SIG-M5 (cell line): ENCODE data around the gene GPR146.
"Not testable (repeated sequence)": the region's sequence is repeated elsewhere in the genome, so short reads cannot be mapped to it uniquely, and the experiment has no call there.

Experiments
- DNase-seq: peaks from one replicate; lab custom pipeline; 2025; lab: John Stamatoyannopoulos, UW

The GPR146 gene

GRCh38 chr7:1058311-1058710, 14.0 kb downstream of the GPR146 start:
- no peak for DNase-seq

DNA sequence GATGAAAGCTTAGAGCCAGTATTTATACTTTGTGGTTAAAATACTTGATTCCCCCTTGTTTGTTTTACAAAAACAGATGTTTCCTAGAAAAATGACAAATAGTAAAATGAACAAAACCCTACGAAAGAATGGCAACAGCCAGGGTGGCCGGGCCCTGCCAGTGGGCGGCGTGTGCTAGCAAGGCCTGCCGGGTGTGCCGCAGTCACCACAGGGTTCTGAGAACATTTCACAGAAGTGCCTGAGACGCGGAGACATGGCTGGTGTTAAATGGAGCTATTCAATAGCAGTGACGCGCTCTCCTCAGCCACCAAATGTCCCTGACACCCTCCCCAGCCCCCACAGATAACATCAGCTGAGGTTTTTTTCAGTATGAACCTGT, 14.5 kb downstream of the GPR146 start:
- no peak for DNase-seq

DNA sequence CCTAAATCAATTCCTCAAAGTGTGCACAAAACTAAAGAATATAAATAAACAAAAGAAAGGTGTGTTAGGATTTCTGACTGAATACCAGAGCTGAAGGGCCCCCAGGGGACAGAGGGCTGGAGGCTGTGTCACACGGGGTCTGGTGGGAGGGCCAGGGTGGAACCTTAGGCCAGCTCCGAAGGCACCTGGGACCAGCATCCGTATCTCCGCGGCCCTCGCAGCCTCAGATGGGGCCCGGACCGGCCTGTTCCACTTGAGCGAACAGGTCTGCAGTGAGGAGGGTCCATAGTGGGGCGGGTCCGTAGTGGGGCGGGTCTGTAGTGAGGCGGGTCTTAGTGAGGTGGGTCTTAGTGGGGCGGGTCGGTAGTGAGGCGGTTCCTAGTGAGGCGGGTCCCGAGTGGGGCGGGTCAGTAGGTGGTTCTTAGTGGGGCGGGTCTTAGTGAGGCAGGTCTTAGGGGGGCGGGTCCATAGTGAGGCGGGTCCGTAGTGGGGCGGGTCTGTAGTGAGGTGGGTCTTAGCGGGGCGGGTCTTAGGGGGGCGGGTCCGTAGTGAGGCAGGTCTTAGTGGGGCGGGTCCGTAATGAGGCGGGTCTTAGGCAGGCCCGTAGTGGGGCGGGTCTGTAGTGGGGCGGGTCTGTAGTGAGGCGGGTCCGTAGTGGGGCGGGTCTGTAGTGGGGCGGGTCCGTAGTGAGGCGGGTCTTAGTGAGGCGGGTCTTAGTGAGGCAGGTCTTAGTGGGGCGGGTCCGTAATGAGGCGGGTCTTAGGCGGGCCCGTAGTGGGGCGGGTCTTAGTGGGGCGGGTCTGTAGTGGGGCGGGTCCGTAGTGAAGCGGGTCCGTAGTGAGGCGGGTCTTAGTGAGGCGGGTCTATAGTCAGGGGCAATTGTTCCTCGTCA, 15.1 kb downstream of the GPR146 start:
- DNase-seq = no peak

- no peak for DNase-seq
Measured at GRCh38 chr7:1060315-1061072, 16.1 kb downstream of the GPR146 start.

DNA sequence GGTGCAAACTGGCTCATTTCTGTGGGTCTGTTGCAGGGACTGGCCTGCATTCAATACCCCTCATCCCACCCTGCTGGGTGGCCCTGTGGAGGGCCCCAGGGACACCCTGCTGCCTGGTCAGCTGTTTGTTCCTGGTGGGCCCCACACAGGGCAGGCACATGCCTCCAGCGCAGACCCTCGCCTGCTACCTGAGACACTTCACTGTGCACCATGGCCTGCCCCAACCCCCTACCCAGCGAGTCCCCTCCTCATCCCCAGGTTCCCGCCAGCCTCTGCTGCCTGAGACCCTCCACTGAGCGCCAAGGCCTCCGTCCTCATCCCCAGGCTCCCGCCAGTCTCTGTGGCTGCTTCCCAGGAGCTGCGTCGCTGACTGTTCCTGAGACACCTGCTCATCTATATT, 16.8 kb downstream of the GPR146 start:
- DNase-seq = no peak

- no peak for DNase-seq
Measured at GRCh38 chr7:1062296-1063294, 18.2 kb downstream of the GPR146 start.

GRCh38 chr7:1063361-1063760, 19.0 kb downstream of the GPR146 start:
- no peak for DNase-seq

- no peak for DNase-seq
Measured at GRCh38 chr7:1064581-1064980, 20.2 kb downstream of the GPR146 start.

DNA sequence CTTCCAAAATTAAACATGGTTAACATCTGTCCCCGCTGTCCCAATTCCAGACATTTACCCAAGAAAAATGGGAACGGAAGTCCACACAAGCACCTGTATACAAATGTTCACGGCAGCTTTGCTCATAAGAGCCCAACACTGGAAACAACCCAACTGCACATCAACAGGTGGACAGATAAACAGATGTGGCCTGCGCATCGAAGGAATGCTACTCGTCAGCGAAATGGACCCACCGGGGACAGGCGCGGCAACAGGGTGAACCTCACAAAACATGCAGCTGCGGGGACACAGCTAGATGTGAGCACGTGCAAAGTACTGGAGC, 20.9 kb downstream of the GPR146 start:
- no peak for DNase-seq

GRCh38 chr7:1065585-1066241, 21.4 kb downstream of the GPR146 start:
- DNase-seq = no peak

GRCh38 chr7:1066242-1066588, 21.9 kb downstream of the GPR146 start:
- DNase-seq = no peak

- no peak for DNase-seq
Measured at GRCh38 chr7:1068013-1068412, 23.7 kb downstream of the GPR146 start.

- no peak for DNase-seq
Measured at GRCh38 chr7:1068619-1069018, 24.3 kb downstream of the GPR146 start.

DNA sequence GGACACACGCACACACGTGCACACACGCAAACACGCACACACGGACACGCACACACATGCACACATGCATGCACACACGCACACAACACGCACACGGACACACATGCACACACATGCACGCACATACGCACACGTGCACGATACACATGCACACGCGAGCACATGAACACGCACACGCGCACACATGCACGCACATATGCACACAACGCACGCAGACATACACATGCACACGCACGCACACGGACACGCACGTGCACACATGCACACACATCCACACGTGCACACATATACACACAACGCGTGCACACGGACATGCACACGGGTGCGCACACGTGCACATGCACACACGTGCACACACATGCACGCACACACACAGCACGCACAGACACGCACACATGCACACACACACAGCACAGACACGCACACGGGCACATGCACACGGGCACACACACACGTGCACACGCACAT, 26.2 kb downstream of the GPR146 start:
- no peak for DNase-seq

GRCh38 chr7:1071731-1072254, 27.4 kb downstream of the GPR146 start:
- no peak for DNase-seq

- DNase-seq = no peak
Measured at GRCh38 chr7:1073142-1073977, 29.0 kb downstream of the GPR146 start.

DNA sequence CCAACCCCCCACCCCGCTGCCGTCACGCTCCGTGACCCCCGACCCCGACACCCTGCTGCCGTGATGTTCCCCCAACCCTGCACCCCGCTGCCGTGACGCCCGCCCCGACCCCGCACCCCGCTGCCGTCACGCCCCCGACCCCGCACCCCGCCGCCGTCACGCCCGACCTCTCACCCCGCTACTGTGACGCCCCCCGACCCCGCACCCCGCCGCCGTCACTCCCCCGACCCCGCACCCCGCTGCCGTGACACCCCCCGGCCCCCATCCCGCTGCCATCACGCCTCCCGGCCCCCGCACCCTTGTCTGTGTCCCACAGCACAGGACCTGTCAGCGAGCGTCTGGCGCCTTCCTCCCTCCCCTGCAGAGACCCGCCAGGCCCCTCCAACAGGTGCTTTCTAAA, 29.7 kb downstream of the GPR146 start:
- not testable (repeated sequence) for DNase-seq

DNA sequence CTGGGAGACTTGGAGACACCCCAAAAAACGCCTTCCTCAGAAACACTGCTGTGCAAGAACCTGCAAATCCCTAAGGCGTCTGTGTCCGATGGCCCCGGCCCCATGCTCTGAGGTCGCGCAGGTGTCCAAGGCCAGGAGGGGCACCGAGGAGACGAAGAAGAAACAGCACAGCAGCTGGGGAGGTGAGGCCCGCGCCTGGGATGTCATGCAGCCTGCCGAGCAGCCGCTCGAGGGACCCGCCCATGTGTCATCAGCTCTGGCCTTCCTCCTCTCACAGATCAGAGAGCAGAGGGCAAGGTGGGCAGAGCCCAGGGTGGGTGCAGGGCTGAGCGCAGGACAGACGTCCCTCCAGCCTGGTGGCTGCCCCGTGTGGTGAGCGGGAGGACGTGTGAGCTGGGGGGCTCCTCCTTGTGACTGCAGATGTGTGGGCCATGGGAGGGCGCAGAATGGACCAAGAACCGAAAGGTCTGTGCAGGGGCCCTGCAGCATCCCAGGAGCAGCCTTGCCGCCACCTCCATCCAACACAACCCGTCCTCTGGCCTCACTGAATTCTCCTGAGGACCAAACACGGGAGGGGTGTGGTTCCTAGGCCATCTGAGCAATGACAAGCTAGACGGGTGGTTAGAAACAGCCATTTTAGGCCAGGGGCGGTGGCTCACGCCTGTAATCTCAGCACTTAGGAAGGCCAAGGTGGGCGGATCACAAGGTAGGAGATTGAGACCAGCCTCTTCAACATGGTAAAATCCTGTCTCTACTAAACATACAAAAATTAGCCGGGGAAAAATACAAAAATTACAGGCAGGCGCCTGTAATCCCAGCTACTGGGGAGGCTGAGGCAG, 30.5 kb downstream of the GPR146 start:
- DNase-seq = no peak
